ENCODE data around the gene LNPK.

DNA sequence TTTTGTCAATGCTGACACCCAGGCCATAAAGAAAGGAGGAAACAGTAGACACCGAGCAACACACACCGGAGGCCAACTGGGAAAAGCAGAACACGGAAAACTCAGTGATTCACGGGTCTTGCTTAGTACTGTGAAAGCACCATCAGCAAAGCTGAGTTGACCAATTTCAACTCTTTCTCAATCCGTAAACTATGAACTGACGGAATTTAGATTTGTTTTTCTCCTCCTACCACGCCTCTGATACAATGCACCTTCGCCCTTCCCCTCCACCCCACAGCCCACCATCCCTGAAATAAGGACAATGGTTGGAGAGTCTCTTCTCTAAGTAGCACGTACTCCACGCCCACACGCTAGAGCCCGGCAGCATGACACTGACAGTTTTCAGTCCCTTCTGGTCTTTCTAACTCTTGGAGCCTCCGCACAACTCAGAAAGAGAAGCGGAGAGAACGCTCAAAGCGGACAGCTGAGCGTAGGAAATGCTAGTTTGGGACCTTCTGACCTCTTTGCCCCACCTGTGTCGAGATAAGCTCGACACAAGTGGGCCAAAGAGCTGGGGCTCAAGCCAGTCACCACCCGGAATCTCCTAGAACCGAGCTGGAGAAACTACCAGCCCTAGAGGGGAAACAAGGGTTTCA, 669 bp downstream of the LNPK start:
- TF ChIP-seq CTCF (IDR thresholded peaks at IDR 0.05; ENCODE audit: low read depth, low read length, poor library complexity, severe bottlenecking), result no peak
- no peak for TF ChIP-seq EZH2phosphoT487 (IDR thresholded peaks at IDR 0.05; ENCODE audit: borderline replicate concordance, low read length)

All from DOHH2 (cell line).